Retinal pigment epithelial cell (primary cell): Measurements from ENCODE around the gene ZNF431.
"Not testable (repeated sequence)": the region's sequence is repeated elsewhere in the genome, so short reads cannot be mapped to it uniquely, and the experiment has no call there.

Source experiments
- DNase-seq: peaks from one replicate; pipeline ENCODE4 v3.0.0-alpha.2; 2010; ENCODE audit warnings: low read depth
- H3K4me3 ChIP-seq: 2 replicates; pipeline ENCODE4 v1.5.1; 2011; ENCODE audit warnings: mild to moderate bottlenecking, low read length, control low read depth, moderate library complexity
- TF ChIP-seq, protein P1 (sequence below): conservative IDR thresholded peaks from 2 replicates; pipeline ENCODE4 v1.5.1; 2011; ENCODE audit warnings: low read depth, low read length, control low read depth, inconsistent platforms

The ZNF431 gene

GRCh38 chr19:21130097-21130775 lies 11.6 kb upstream of the ZNF431 start:
- no peak for DNase-seq
- no peak overlapping the region for H3K4me3 ChIP-seq
- TF ChIP-seq, protein P1, sequence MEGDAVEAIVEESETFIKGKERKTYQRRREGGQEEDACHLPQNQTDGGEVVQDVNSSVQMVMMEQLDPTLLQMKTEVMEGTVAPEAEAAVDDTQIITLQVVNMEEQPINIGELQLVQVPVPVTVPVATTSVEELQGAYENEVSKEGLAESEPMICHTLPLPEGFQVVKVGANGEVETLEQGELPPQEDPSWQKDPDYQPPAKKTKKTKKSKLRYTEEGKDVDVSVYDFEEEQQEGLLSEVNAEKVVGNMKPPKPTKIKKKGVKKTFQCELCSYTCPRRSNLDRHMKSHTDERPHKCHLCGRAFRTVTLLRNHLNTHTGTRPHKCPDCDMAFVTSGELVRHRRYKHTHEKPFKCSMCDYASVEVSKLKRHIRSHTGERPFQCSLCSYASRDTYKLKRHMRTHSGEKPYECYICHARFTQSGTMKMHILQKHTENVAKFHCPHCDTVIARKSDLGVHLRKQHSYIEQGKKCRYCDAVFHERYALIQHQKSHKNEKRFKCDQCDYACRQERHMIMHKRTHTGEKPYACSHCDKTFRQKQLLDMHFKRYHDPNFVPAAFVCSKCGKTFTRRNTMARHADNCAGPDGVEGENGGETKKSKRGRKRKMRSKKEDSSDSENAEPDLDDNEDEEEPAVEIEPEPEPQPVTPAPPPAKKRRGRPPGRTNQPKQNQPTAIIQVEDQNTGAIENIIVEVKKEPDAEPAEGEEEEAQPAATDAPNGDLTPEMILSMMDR, result no peak

GRCh38 chr19:21133633-21134032 lies 8.2 kb upstream of the ZNF431 start:
- DNase-seq, result no peak
- no peak overlapping the region for H3K4me3 ChIP-seq
- TF ChIP-seq, protein P1, result no peak

DNA sequence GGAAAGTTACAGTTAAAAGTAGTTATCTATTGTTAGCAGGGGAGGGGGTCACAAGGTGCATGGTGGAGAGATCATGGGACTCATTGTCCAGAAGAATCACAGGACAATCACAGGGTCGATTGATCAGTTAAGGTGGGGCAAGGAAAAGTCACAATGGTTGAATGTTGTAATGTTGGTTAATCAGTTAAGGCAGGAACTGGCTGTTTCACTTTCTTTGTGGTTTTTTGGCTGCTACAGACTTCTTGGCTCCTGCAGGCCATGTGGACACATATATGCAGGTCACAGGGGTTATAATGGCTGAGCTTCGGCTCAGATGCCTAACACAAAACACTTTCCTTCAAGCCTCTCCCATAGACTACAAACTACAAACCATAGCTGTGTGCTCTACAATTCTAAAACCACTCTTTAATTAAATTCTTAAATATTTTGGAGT lies 6.9 kb upstream of the ZNF431 start:
- TF ChIP-seq, protein P1, result no peak
- no peak overlapping the region for H3K4me3 ChIP-seq
- DNase-seq, result no peak

GRCh38 chr19:21135433-21135832 lies 6.4 kb upstream of the ZNF431 start:
- H3K4me3 ChIP-seq, result no peak overlapping the region
- DNase-seq, result no peak
- TF ChIP-seq, protein P1, result no peak

DNA sequence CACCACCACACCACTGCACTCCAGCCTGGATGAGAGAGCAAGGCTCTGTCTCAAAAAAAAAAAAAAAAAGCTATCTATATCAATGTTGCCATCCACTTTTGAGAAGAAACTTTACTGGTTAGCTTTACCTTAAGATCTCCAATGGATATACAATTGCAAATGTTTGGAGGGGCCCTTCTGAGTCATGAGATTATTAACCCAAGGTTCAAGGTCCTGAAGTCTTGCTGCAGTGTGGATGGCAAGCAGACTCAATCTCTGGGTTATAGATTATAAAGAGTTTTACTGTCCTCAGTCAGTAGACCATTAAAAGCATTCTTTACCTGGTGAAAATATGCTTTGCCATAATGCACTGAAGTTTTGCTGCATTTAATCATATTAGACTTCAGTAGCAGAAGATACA lies 3.7 kb upstream of the ZNF431 start:
- DNase-seq, result no peak
- no peak overlapping the region for H3K4me3 ChIP-seq
- TF ChIP-seq, protein P1, result no peak

DNA sequence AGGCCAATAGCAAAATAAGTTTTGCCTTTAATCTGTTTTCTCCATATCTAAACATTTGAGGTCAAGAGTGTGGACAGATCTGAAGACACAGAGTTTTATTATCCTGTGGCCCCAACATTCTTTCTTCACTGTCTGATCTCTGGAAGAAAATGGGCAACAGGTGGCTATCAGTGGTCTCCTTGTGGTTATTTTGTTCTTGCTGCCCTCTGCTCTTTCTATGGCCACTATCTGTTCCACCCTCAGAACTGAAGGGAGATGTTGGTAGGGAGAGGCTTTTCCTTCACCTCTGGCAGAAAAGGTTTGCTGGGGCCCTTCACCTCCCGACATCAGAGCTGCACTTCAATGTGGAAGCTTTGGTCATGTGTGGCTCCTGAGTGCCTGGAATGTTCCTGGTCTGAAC lies 834 bp upstream of the ZNF431 start:
- H3K4me3 ChIP-seq, DNase-seq: not testable (repeated sequence)

GRCh38 chr19:21143428-21143827 lies 1.6 kb downstream of the ZNF431 start:
- no peak for DNase-seq
- H3K4me3 ChIP-seq, result no peak overlapping the region
- TF ChIP-seq, protein P1, result no peak
